Progenitor cell of endocrine pancreas (in vitro differentiated cells): ENCODE results near the gene NRXN3. TPM values are rescaled to one million over a fixed set of nuclear protein-coding genes. Genes with fewer than 3 reads are reported as not detected.

Source experiments
- DNase-seq: peaks from one replicate; pipeline ENCODE4 v3.0.0; 2021; ENCODE audit warnings: low spot score; ENCODE audit not compliant: unreplicated experiment
- H3K27ac Mint-ChIP-seq: 2 replicates; pipeline ENCODE4 v1.8.0; 2021; ENCODE audit warnings: mild to moderate bottlenecking, moderate library complexity, mixed read lengths
- H3K27me3 Mint-ChIP-seq: 2 replicates; pipeline ENCODE4 v1.8.0; 2021; ENCODE audit warnings: mixed read lengths
- H3K36me3 Mint-ChIP-seq: 2 replicates; pipeline ENCODE4 v1.8.0; 2022; ENCODE audit warnings: mixed read lengths; ENCODE audit not compliant: insufficient read depth
- H3K4me1 Mint-ChIP-seq: 2 replicates; pipeline ENCODE4 v1.8.0; 2021; ENCODE audit warnings: low read depth, mixed read lengths
- H3K4me3 Mint-ChIP-seq: 2 replicates; pipeline ENCODE4 v1.8.0; 2021; ENCODE audit warnings: low read depth, mild to moderate bottlenecking, moderate library complexity, mixed read lengths
- H3K9me3 Mint-ChIP-seq: 2 replicates; pipeline ENCODE4 v1.8.0; 2021; ENCODE audit warnings: low read depth, mixed read lengths
- CTCF ChIP-seq: fragments of 200-600 bp; sonication (generic); IDR thresholded peaks from one replicate; pipeline ENCODE4 v1.5.0; 2021; ENCODE audit warnings: antibody characterized with exemption, mild to moderate bottlenecking; ENCODE audit not compliant: unreplicated experiment
- total RNA-seq: library from RNA; stranded (reverse); gene quantifications from 2 replicates; pipeline ENCODE4 v1.2.1, GENCODE V29; 2021

The NRXN3 gene
- total RNA-seq, 1 donor from 2014 or later: 22.1 TPM

- no peak overlapping the region for H3K4me3 Mint-ChIP-seq
- H3K27ac Mint-ChIP-seq: no peak overlapping the region
- no peak for DNase-seq
- H3K36me3 Mint-ChIP-seq: peaks cover 11% of the 10 kb centered on the region
- TF ChIP-seq CTCF: no peak
- peaks cover 12% of the 10 kb centered on the region for H3K4me1 Mint-ChIP-seq
- H3K9me3 Mint-ChIP-seq: no peaks in the 10 kb centered on the region
- no peaks in the 10 kb centered on the region for H3K27me3 Mint-ChIP-seq
Observed at GRCh38 chr14:79862045-79862444, 1691.9 kb downstream of the NRXN3 start.

- Mint-ChIP-seq H3K27me3 (no peaks in the 10 kb centered on the region), H3K4me1 (peaks cover 3% of the 10 kb centered on the region), H3K4me3 (no peak overlapping the region), H3K27ac (no peak overlapping the region), H3K9me3 (no peaks in the 10 kb centered on the region), H3K36me3 (no peaks in the 10 kb centered on the region)
- no peak for DNase-seq
- TF ChIP-seq CTCF: no peak
Observed at GRCh38 chr14:79871136-79871535, 1701.0 kb downstream of the NRXN3 start.

GRCh38 chr14:79878229-79878628, 1708.1 kb downstream of the NRXN3 start:
- peaks cover 3% of the 10 kb centered on the region for H3K4me1 Mint-ChIP-seq
- peaks cover 4% of the 10 kb centered on the region for H3K27me3 Mint-ChIP-seq
- no peaks in the 10 kb centered on the region for H3K36me3 Mint-ChIP-seq
- no peak for DNase-seq
- no peak for TF ChIP-seq CTCF
- no peak overlapping the region for H3K4me3 Mint-ChIP-seq
- H3K9me3 Mint-ChIP-seq: no peaks in the 10 kb centered on the region
- no peak overlapping the region for H3K27ac Mint-ChIP-seq

- no peak for DNase-seq
- Mint-ChIP-seq H3K27ac (no peak overlapping the region), H3K27me3 (peaks cover 4% of the 10 kb centered on the region), H3K4me1 (peaks cover under 1% of the 10 kb centered on the region), H3K4me3 (no peak overlapping the region), H3K36me3 (no peaks in the 10 kb centered on the region), H3K9me3 (no peaks in the 10 kb centered on the region)
- no peak for TF ChIP-seq CTCF
Observed at GRCh38 chr14:79878785-79879184, 1708.6 kb downstream of the NRXN3 start.

- Mint-ChIP-seq H3K27ac (no peak overlapping the region), H3K36me3 (no peaks in the 10 kb centered on the region), H3K4me1 (no peaks in the 10 kb centered on the region), H3K4me3 (no peak overlapping the region), H3K9me3 (no peaks in the 10 kb centered on the region), H3K27me3 (peaks cover 4% of the 10 kb centered on the region)
- DNase-seq: no peak
- TF ChIP-seq CTCF: no peak
Observed at GRCh38 chr14:79881299-79881698, 1711.1 kb downstream of the NRXN3 start.
